VCaP (cell line): ENCODE measurements around the gene RAB44.

Experiments used
- H3K27ac ChIP-seq: fragments of 450-650 bp; 2 replicates; pipeline ENCODE4 v1.5.1; 2017
- TF ChIP-seq, protein P1 (sequence below): fragments of 450-650 bp; conservative IDR thresholded peaks from 2 replicates; pipeline ENCODE4 v1.5.1; 2017; ENCODE audit warnings: mild to moderate bottlenecking, moderate library complexity

Gene RAB44

DNA sequence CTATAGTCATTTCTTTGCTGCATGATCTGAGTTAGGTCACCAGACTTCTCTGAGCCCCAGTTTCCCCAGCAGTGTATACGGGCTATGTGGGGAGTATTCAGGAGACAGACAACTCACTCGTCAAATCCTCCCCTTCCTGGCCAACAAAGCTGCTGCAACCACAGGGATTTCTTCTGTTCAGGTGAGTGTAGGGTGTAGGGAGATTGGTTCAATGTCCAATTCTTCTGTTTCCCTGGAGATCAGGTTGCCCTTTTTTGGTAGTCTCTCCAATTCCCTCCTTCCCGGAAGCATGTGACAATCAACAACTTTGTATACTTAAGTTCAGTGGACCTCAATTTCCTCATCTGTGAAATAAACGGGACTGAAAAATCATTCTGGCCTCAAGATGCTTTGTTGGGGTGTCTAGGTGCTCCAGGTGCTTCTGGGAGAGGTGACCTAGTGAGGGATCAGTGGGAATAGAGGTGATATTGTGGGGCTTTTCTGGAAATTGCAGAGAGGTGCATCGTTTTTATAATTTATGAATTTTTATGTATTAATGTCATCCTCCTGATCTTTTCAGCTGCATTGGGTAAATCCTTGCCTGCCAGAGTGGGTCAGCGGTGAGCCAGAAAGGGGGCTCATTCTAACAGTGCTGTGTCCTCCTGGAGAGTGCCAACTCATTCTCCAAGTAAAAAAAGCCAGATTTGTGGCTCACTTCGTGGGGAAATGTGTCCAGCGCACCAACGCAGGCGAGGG lies 19.7 kb upstream of the RAB44 start:
- H3K27ac ChIP-seq, result peak overlapping the region; percentile 76
- TF ChIP-seq, protein P1, sequence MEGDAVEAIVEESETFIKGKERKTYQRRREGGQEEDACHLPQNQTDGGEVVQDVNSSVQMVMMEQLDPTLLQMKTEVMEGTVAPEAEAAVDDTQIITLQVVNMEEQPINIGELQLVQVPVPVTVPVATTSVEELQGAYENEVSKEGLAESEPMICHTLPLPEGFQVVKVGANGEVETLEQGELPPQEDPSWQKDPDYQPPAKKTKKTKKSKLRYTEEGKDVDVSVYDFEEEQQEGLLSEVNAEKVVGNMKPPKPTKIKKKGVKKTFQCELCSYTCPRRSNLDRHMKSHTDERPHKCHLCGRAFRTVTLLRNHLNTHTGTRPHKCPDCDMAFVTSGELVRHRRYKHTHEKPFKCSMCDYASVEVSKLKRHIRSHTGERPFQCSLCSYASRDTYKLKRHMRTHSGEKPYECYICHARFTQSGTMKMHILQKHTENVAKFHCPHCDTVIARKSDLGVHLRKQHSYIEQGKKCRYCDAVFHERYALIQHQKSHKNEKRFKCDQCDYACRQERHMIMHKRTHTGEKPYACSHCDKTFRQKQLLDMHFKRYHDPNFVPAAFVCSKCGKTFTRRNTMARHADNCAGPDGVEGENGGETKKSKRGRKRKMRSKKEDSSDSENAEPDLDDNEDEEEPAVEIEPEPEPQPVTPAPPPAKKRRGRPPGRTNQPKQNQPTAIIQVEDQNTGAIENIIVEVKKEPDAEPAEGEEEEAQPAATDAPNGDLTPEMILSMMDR, result no peak

DNA sequence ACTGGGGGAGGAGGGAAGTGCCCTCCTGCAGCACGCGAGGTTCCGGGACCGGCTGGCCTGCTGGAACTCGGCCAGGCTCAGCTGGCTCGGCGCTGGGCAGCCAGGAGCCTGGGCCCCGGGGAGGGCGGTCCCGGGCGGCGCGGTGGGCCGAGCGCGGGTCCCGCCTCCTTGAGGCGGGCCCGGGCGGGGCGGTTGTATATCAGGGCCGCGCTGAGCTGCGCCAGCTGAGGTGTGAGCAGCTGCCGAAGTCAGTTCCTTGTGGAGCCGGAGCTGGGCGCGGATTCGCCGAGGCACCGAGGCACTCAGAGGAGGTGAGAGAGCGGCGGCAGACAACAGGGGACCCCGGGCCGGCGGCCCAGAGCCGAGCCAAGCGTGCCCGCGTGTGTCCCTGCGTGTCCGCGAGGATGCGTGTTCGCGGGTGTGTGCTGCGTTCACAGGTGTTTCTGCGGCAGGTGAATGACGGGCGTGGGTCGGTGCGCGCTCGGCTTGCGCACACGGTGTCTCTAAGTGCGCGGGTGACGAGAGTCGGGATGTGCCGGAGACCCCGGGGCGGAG lies 19.1 kb upstream of the RAB44 start, which contains the start of gene CDKN1A:
TSS of gene CDKN1A (plus strand) at position 227 of the 555 bp plus-strand sequence. CDS start 5,388 bp downstream, outside the sequence.
- TF ChIP-seq, protein P1, result no peak
- H3K27ac ChIP-seq, result peak within 1 kb of the TSS; percentile 76

DNA sequence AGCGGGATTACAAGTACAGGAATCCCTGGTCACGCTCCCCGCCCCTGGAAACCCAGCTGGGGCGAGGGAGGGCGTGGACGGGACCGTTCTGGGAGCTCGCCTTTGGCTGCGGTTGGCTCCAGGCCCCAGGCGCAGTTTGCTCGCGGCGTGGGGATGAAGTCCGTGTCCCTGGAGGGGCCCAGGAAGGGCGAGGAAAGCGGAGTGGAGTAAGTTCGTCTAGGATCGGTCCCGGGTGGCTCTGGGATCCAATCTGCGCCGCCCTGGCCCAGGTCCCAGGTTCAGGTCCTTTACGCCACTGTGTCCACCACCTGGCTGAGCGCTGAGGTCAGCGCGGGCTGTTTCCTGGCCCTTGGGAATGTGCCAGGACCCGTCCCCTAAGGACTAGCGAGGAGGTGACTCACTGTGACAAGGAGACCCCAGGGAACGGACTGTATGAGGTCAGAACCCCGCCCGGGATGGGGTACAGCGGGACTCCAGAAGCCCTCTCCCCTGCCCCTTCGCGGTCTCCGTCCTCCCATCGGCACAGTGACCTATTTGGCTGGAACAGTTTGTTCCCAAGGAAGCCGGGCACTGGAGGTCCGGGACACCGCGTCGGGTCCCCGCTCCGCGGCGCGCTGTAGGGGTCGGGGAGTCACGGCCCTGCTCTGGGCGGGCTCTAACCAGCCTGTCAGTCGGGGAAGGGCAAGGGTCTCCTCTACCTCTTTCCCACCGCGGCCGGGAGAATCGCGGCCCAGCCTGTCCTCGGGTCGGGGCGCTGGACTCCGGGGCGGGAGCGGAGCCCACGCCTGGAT lies 18.4 kb upstream of the RAB44 start:
- peak overlapping the region; percentile 76 for H3K27ac ChIP-seq
- TF ChIP-seq, protein P1, result no peak

DNA sequence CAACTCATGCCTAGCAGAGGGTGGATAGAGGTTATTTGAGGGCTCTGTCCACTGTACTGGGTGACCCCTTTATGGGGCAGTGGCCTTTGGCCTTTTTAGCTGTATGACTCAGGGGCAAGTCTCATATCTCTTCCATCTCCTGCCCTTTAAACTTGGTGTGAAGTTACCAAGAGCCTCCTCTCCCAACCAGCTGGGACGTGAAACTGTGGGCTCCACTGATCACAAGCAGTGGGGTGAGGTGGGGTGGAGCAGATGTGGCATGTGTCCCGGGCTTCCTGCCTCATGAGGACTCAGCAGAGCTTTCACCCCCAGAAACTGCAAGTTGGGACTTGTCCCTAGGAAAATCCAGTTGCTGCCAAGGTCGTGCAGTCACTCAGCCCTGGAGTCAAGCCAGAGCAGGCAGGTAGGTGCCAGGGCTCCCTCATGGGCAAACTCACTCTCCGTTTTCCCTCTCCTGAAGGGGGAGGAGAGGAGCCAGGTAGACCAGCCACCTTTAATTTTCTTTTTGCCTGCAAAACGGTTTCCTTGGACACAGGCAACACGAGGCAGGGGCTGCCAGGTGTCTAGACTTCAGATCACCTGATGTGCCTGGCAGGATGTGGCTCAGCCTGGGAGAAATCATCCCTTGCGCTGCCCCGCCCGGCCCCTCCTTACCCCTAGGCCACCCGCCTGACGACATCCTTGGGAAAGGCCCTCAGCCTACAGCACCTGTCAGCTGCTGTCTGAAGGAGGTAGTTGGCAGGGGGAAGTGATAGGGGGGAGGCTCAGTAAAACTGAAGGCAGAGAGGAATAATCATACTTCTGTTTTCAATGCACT lies 15.1 kb upstream of the RAB44 start:
- peak overlapping the region; percentile 76 for H3K27ac ChIP-seq
- TF ChIP-seq, protein P1, result no peak

DNA sequence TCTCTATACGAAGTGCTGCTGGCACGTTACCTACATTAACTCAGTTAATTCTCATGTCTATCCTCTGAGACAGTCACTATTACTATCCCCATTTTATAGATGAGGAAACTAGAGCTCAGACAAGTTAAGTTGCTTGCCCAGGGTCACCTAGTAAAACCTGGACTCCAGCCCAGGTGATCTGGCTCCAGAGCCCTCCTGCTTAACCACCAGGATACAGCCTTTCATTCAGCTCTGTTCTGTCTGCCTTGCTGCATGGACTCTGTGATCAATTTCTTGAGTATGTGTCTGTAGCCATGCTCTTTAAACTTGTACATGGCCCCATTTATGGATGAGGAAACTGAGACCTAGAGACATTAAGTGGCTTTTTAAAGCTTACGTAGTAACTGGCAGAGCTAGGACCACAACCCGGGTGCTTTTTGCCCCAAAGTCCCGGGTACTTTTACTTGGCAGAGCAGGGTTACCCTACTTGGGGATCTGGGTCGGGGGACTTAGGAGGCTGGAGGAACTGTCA lies 14.4 kb upstream of the RAB44 start:
- TF ChIP-seq, protein P1, result no peak
- H3K27ac ChIP-seq, result peak overlapping the region; percentile 76

DNA sequence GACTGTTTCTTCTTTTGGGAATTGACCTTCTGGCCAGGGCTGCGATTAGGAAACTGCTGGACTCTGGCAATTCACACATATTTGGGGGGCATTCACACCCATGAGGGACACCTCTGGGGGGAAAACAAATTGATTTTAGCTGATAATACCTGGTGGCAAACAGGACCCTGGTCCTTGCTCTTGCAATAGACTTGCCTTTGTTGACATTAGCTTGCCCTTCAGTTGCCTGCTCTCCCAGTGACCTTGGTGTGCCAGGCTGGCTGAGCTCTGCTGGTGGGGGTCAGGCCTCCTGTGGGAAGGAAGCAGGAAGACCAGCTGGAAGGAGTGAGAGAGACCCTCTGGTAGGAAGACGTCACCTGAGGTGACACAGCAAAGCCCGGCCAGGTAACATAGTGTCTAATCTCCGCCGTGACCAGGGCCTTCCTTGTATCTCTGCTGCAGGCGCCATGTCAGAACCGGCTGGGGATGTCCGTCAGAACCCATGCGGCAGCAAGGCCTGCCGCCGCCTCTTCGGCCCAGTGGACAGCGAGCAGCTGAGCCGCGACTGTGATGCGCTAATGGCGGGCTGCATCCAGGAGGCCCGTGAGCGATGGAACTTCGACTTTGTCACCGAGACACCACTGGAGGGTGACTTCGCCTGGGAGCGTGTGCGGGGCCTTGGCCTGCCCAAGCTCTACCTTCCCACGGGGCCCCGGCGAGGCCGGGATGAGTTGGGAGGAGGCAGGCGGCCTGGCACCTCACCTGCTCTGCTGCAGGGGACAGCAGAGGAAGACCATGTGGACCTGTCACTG lies 13.8 kb upstream of the RAB44 start:
- TF ChIP-seq, protein P1, result no peak
- peak overlapping the region; percentile 76 for H3K27ac ChIP-seq
